SKM-1 treated with dmso at 0.1 percent for 144 hours (cell line): ENCODE data around the gene TMEM238.

Experiments used
- DNase-seq: peaks from one replicate; lab custom pipeline; 2025; ENCODE audit not compliant: unreplicated experiment; lab: John Stamatoyannopoulos, UW

The TMEM238 gene

GRCh38 chr19:55360902-55361301, 23.2 kb downstream of the TMEM238 start:
- DNase-seq: no peak

GRCh38 chr19:55358943-55359908, 24.9 kb downstream of the TMEM238 start:
- DNase-seq: no peak

GRCh38 chr19:55358493-55358892, 25.6 kb downstream of the TMEM238 start:
- DNase-seq: no peak

- no peak for DNase-seq
Measured at GRCh38 chr19:55355213-55355821, 28.8 kb downstream of the TMEM238 start.

DNA sequence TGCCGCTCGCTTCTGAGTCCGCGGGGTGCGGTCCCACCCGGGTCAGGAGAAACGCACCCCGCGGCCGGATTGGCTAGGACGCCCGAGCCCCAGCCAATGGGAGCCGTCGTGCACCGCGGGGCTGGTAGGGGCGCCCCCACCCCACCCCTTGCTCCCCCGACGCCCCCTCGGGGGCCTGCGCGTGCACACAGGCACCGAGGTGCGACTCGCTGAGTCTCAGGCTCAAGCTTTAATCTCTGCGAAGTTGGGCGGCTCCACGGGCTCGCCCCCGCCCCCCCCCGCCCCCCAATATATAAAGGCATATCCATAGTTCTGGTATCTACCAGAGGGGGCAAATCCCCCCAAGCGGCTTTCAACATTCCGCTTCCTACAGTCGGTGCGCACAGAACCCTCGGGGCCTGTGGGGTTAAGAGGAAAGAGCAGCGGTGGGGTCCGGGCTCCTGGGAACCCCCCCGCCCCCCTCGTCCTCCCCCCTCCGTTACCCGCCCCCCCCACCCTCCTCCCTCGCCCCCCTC, 29.3 kb downstream of the TMEM238 start, which contains the start of gene COX6B2:
TSS of gene COX6B2 (minus strand) at position 22 of the 515 bp plus-strand sequence. CDS start 198 bp downstream, outside the sequence.
- no peak for DNase-seq

GRCh38 chr19:55353803-55354697, 30.0 kb downstream of the TMEM238 start:
- peak; percentile 27 for DNase-seq

DNA sequence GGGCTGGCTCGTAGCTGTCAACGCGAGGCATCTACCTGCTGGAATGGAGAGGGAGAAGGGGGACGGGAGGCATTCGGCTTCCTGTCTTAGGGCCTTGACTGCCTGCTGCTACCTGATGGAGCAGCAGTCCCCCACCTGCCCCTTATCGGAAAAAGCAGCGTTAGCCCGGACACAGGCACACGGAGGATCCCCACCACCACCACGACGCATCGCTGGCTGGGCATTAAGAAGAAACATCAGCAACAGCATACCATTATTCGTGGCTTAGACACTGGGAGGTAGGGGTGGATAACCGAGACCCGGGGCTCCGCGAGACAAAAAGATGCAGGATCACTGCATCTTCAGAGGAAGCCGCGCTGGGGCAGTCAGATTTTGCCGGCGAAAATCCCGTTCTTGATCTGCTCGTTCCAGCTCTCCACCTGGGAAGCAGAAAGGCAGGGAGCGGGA, 30.7 kb downstream of the TMEM238 start:
- DNase-seq: no peak

DNA sequence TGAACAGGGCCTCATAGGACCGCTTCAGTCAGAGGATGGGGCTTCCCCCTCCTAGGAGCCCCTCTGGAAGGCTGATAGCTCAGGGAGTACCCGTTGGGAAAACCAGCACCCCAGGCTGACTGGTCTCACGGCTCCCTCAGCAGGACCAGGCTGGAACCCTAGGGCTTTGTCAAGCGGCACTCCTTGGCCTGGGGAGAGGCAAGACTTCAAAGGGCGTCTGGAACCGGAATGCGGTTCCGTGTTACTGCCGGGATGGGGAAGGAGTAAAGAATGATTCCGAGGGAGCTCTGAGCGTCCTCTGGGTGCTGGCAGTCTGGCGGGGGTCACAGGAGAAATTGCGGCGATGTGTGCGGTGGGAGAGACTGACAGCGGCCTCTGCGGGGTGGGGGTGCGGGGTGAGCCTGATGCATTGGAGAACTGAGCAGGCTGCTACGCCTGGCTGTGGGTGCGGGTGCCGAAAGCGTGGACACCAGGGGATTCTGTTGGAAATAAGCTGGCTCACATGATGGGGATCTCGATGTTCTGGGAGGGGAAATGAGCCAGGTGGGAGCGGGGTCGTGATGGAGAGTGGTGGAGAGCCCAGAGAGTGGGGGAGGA, 31.4 kb downstream of the TMEM238 start:
- no peak for DNase-seq

GRCh38 chr19:55352040-55352439, 32.1 kb downstream of the TMEM238 start:
- DNase-seq: no peak

- DNase-seq: no peak
Measured at GRCh38 chr19:55350620-55351315, 33.3 kb downstream of the TMEM238 start.

GRCh38 chr19:55348317-55349034, 35.6 kb downstream of the TMEM238 start:
- no peak for DNase-seq

- no peak for DNase-seq
Measured at GRCh38 chr19:55347442-55348009, 36.6 kb downstream of the TMEM238 start.

- DNase-seq: no peak
Measured at GRCh38 chr19:55346725-55347441, 37.2 kb downstream of the TMEM238 start.

- DNase-seq: no peak
Measured at GRCh38 chr19:55345818-55346724, 38.0 kb downstream of the TMEM238 start.

- no peak for DNase-seq
Measured at GRCh38 chr19:55345101-55345817, 38.8 kb downstream of the TMEM238 start.

DNA sequence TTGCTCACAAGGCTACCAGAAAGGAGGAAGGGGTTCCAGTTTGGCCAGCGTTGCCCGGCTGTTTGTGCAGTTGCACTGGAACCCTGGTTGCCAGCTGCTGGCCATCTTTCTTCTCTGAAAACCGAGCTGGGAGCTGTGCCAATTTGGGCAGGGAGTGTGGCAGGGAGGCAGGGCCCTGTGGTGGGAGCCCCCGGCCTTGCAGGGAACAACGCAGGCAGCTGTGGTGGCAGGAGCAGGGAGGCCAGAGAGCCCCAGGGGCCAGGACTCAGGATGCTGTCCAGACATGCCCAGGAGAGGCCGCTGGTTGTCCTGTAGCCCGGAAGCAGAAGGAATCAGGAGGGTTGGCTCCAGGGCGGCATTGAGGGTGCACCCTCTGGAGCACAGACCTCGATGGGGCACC, 39.6 kb downstream of the TMEM238 start:
- DNase-seq: no peak
